Right lobe of liver (tissue), 6 donors: ENCODE data around the gene RAB23. TPM values are rescaled to one million over a fixed set of nuclear protein-coding genes. Genes with fewer than 3 reads are reported as not detected.

ENCODE experiments used
- ATAC-seq, 4 donors: fragments of 200-7000 bp; cut with Tn5 transposase; one replicate each; pipeline ENCODE4 v1.9.1; 2020; ENCODE audit warnings: mild to moderate bottlenecking in 4 of 4, moderate library complexity in 4 of 4
- DNase-seq, 3 donors: peaks; one replicate each; pipeline ENCODE4 v3.0.0-alpha.2; 2020
- H3K27ac ChIP-seq, 3 donors: fragments of 200-600 bp; one replicate each; pipeline ENCODE4 v1.8.0; 2022
- H3K27me3 ChIP-seq, 2 donors: fragments of 200-600 bp; one replicate each; pipeline ENCODE4 v1.8.0; 2022
- H3K36me3 ChIP-seq, 4 donors: fragments of 200-600 bp; sonication (generic) in 1 of 4; one replicate each; pipeline versions ENCODE4 v1.5.1 to v1.8.0; 2017 to 2022; ENCODE audit warnings: control low read depth in 1 of 4
- H3K4me1 ChIP-seq, 4 donors: fragments of 200-600 bp; sonication (generic) in 1 of 4; one replicate each; pipeline versions ENCODE4 v1.5.1 to v1.8.0; 2017 to 2022; ENCODE audit warnings: control low read depth in 1 of 4
- H3K4me3 ChIP-seq, 3 donors: fragments of 200-600 bp; one replicate each; pipeline ENCODE4 v1.8.0; 2022
- H3K9me3 ChIP-seq, 4 donors: fragments of 200-600 bp; sonication (generic) in 1 of 4; one replicate each; pipeline versions ENCODE4 v1.5.1 to v1.8.0; 2017 to 2022; ENCODE audit warnings: control low read depth in 1 of 4
- POLR2A ChIP-seq: fragments of 450-650 bp; IDR thresholded peaks from one replicate; pipeline ENCODE4 v1.6.1; 2017; ENCODE audit warnings: antibody characterized with exemption, mild to moderate bottlenecking
- WGBS: methylation state at CpG from one replicate; pipeline ENCODE4 v1.1.6; 2018; ENCODE audit warnings: low coverage, low lambda C conversion rate; ENCODE audit not compliant: insufficient coverage; ENCODE audit errors: missing lambda C conversion rate; 5-methylcytosine and 5-hydroxymethylcytosine counted together
- intact Hi-C, 2 donors: fragments of 100-400 bp; cut with DNase I; formaldehyde crosslinking; loops; one replicate each; pipeline versions ENCODE4 v1.11.2 to v1.14.1; 2022
- total RNA-seq, 6 experiments: library from RNA; depleted of rRNA in 2 of 6; stranded (reverse); fragments of >200 nt in 2 of 6; fragmentation: NEBNext Ultra II Directional in 3 of 6; extraction: Animal tissue kit (Norgen Biotek cat#: 25700) in 3 of 6; gene quantifications; one replicate each; pipeline versions ENCODE4 v1.1.0 to v1.2.4, GENCODE V29; 2016 to 2023
- TF ChIP-seq, protein P1 (sequence below), 4 donors: fragments of 200-600 bp in 3 of 4; fragments of 450-650 bp in 1 of 4; IDR thresholded peaks; one replicate each; pipeline versions ENCODE4 v1.5.1 to v1.8.0; 2016 to 2022; ENCODE audit warnings: antibody characterized with exemption in 4 of 4, mild to moderate bottlenecking in 2 of 4
- donor health status: DM: no; HTN: yes; CAD: no.
- donor health status: DM: no; HTN: no; CAD: no.
- donor health status: DM: no; HTN: no; CAD: no.
- donor health status: DM: no; HTN: yes; CAD: no.
- donor health status: DM: no; HTN: yes; CAD: no.

The RAB23 gene
- total RNA-seq, 6 experiments from 2014 or later: 2.0 to 3.1 (median 2.5) TPM

GRCh38 chr6:57193177-57193576, 28.9 kb downstream of the RAB23 start:
- TF ChIP-seq, protein P1, sequence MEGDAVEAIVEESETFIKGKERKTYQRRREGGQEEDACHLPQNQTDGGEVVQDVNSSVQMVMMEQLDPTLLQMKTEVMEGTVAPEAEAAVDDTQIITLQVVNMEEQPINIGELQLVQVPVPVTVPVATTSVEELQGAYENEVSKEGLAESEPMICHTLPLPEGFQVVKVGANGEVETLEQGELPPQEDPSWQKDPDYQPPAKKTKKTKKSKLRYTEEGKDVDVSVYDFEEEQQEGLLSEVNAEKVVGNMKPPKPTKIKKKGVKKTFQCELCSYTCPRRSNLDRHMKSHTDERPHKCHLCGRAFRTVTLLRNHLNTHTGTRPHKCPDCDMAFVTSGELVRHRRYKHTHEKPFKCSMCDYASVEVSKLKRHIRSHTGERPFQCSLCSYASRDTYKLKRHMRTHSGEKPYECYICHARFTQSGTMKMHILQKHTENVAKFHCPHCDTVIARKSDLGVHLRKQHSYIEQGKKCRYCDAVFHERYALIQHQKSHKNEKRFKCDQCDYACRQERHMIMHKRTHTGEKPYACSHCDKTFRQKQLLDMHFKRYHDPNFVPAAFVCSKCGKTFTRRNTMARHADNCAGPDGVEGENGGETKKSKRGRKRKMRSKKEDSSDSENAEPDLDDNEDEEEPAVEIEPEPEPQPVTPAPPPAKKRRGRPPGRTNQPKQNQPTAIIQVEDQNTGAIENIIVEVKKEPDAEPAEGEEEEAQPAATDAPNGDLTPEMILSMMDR (IDR thresholded peaks at IDR 0.05): no peak
- TF ChIP-seq POLR2A: no peak
- no peaks in the 10 kb centered on the region for H3K27me3 ChIP-seq

DNA sequence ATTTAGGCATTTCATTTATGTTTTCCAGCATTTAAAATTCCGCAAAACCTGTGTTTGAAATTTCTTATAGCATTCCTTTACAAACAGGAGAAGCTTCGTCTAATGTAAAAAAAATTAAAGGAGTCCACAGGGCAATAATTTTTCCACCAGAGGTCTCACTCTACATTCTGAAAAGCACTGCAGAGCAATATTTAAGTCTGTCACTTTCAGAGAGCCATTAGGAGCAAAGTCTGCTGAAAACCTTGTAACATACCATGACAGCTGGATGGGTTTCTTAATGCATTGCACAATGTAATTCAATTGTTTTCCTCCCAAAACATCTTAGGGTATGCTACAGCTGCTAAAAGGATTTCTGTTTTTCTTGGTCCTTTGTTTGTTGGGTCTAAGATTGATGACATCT, 32.0 kb downstream of the RAB23 start:
- Histone ChIP-seq H3K9me3 (no peaks in the 10 kb centered on the region), H3K4me3 (no peak overlapping the region), H3K36me3 (no peaks in the 10 kb centered on the region), H3K27me3 (no peaks in the 10 kb centered on the region), H3K27ac (no peak overlapping the region), H3K4me1 (peaks cover 0 to 2% (median 0%) of the 10 kb centered on the region in 4 donors)
- ATAC-seq (peak in 1 of 4 donors; percentile 43), DNase-seq (no peak)
- WGBS: 66% methylated on average over 2 of the region's 2 CpGs
- intact Hi-C loops: no loop called here
- TF ChIP-seq, protein P1 (IDR thresholded peaks at IDR 0.05): peak in 3 of 4 donors; percentile 25 to 31 (median 27)
- TF ChIP-seq POLR2A: no peak

More at GRCh38 chr6:57193177-57193576, 28.9 kb downstream of the RAB23 start:
- DNase-seq (no peak), ATAC-seq (no peak)
- Histone ChIP-seq H3K27ac (no peak overlapping the region), H3K4me3 (no peak overlapping the region), H3K36me3 (no peaks in the 10 kb centered on the region), H3K4me1 (peaks cover 0 to 2% (median 0%) of the 10 kb centered on the region in 4 donors), H3K9me3 (no peaks in the 10 kb centered on the region)
- intact Hi-C loops: no loop called here

GRCh38 chr6:57183336-57183735, 38.8 kb downstream of the RAB23 start:
- ATAC-seq (no peak), DNase-seq (no peak)
- Histone ChIP-seq H3K9me3 (no peaks in the 10 kb centered on the region), H3K4me1 (peaks cover 0 to 6% (median 0%) of the 10 kb centered on the region in 4 donors), H3K27me3 (no peaks in the 10 kb centered on the region), H3K4me3 (no peak overlapping the region), H3K27ac (no peak overlapping the region), H3K36me3 (peaks cover 0 to 22% (median 4%) of the 10 kb centered on the region in 4 donors)
- TF ChIP-seq, protein P1 (IDR thresholded peaks at IDR 0.05): no peak
- TF ChIP-seq POLR2A: no peak
- intact Hi-C loops: no loop called here
- 90% methylated on average over 2 of the region's 2 CpGs for WGBS

DNA sequence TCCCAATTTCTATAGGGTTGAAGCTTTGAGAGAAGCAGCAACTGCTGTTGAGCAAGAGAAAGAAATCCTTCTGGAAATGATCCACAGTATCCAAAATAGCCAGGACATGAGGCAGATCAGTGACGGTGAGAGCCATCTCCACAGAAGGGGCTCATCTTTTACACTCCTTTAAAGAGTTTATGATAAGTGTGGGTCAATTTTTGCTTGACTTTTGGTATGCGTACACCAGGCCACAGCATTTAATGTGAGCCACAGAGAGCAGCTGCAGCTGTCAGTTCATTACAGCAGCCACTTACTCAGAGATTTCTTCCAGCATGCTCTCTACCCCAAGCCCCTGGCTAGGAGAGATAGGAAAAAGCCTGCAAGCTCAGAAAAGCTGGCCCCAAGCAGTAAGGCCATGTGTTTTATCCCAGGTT, 40.1 kb downstream of the RAB23 start:
- DNase-seq: no peak
- Histone ChIP-seq H3K4me1 (peaks cover 0 to 6% (median 0%) of the 10 kb centered on the region in 4 donors), H3K4me3 (no peak overlapping the region), H3K9me3 (no peaks in the 10 kb centered on the region), H3K36me3 (peaks cover 0 to 22% (median 4%) of the 10 kb centered on the region in 4 donors), H3K27ac (no peak overlapping the region), H3K27me3 (no peaks in the 10 kb centered on the region)
- TF ChIP-seq POLR2A: no peak
- TF ChIP-seq, protein P1 (IDR thresholded peaks at IDR 0.05): no peak
- ATAC-seq: no peak
- intact Hi-C loops: no loop called here
- no CpG with 5 or more reads among the region's 2 CpGs for WGBS

GRCh38 chr6:57180596-57180995, 41.5 kb downstream of the RAB23 start:
- Histone ChIP-seq H3K4me1 (peaks cover 0 to 6% (median 0%) of the 10 kb centered on the region in 4 donors), H3K36me3 (peaks cover 0 to 22% (median 4%) of the 10 kb centered on the region in 4 donors), H3K27me3 (no peaks in the 10 kb centered on the region), H3K9me3 (no peaks in the 10 kb centered on the region), H3K27ac (no peak overlapping the region), H3K4me3 (no peak overlapping the region)
- WGBS: 92% methylated on average over 3 of the region's 3 CpGs
- intact Hi-C loops: no loop called here
- DNase-seq (no peak), ATAC-seq (no peak)
- TF ChIP-seq, protein P1 (IDR thresholded peaks at IDR 0.05): no peak
- no peak for TF ChIP-seq POLR2A
